Measurements from ENCODE around the gene PPM1L.

Gene PPM1L

GRCh38 chr3:160909917-160910316 lies 153.9 kb downstream of the PPM1L start:
- Histone ChIP-seq H3K9me2 (ENCODE audit: low read depth, low read length) (no peaks in the 10 kb centered on the region), H3K9ac (ENCODE audit: low read length) (no peak overlapping the region), H3F3A (ENCODE audit: insufficient read depth, low read length) (no peaks in the 10 kb centered on the region), H3K4me2 (ENCODE audit: low read length) (no peak overlapping the region), H3K27me3 (ENCODE audit: insufficient read depth, low read length) (no peaks in the 10 kb centered on the region), H3K9me3 (ENCODE audit: low read length) (no peaks in the 10 kb centered on the region), H3K27ac (ENCODE audit: low read depth, low read length, poor library complexity, severe bottlenecking) (no peak overlapping the region), H2AFZ (ENCODE audit: low read length) (no peak overlapping the region), H3K4me1 (ENCODE audit: insufficient read depth, low read length, severe bottlenecking) (no peaks in the 10 kb centered on the region), H3K4me3 (ENCODE audit: low read depth, low read length, poor library complexity, severe bottlenecking) (no peak overlapping the region), H3K36me3 (ENCODE audit: insufficient read depth, low read length) (no peaks in the 10 kb centered on the region), H4K20me1 (ENCODE audit: insufficient read depth, low read length) (no peaks in the 10 kb centered on the region), H3K79me2 (ENCODE audit: insufficient read depth, low read length) (no peaks in the 10 kb centered on the region)
- TF ChIP-seq EZH2 (IDR thresholded peaks at IDR 0.05; ENCODE audit: borderline replicate concordance, low read length) (no peak), CTCF (IDR thresholded peaks at IDR 0.05; ENCODE audit: low read length) (no peak)

DNA sequence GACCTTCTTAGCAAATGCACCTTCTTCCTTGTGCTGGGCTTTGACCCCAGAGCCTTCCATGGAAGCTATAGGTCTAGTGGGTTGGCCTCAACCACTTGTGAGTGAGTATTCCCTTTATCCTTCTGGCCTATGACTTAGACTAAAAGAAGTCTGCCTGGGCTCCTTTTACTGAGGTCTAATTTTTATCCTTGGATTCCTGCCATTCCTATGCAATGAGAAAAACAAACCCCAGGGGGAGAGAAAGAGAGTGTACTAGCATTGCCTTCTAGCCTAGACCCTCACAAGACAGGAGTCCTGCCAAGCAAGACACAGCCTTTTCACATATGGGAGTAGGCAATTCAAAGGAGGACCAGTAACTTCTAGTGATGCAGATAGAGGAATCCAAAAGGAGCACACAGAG lies 155.4 kb downstream of the PPM1L start:
- no peak overlapping the region for H2AFZ ChIP-seq (ENCODE audit: low read length)
- no peak overlapping the region for H3K27ac ChIP-seq (ENCODE audit: low read depth, low read length, poor library complexity, severe bottlenecking)
- H3K9me2 ChIP-seq (ENCODE audit: low read depth, low read length): no peaks in the 10 kb centered on the region
- H3K4me3 ChIP-seq (ENCODE audit: low read depth, low read length, poor library complexity, severe bottlenecking): no peak overlapping the region
- no peaks in the 10 kb centered on the region for H3K9me3 ChIP-seq (ENCODE audit: low read length)
- no peaks in the 10 kb centered on the region for H3K36me3 ChIP-seq (ENCODE audit: insufficient read depth, low read length)
- no peak for TF ChIP-seq EZH2 (IDR thresholded peaks at IDR 0.05; ENCODE audit: borderline replicate concordance, low read length)
- no peak for TF ChIP-seq CTCF (IDR thresholded peaks at IDR 0.05; ENCODE audit: low read length)
- H3F3A ChIP-seq (ENCODE audit: insufficient read depth, low read length): no peaks in the 10 kb centered on the region
- no peaks in the 10 kb centered on the region for H3K79me2 ChIP-seq (ENCODE audit: insufficient read depth, low read length)
- H4K20me1 ChIP-seq (ENCODE audit: insufficient read depth, low read length): no peaks in the 10 kb centered on the region
- H3K4me1 ChIP-seq (ENCODE audit: insufficient read depth, low read length, severe bottlenecking): no peaks in the 10 kb centered on the region
- H3K27me3 ChIP-seq (ENCODE audit: insufficient read depth, low read length): no peaks in the 10 kb centered on the region
- H3K9ac ChIP-seq (ENCODE audit: low read length): no peak overlapping the region
- no peak overlapping the region for H3K4me2 ChIP-seq (ENCODE audit: low read length)

DNA sequence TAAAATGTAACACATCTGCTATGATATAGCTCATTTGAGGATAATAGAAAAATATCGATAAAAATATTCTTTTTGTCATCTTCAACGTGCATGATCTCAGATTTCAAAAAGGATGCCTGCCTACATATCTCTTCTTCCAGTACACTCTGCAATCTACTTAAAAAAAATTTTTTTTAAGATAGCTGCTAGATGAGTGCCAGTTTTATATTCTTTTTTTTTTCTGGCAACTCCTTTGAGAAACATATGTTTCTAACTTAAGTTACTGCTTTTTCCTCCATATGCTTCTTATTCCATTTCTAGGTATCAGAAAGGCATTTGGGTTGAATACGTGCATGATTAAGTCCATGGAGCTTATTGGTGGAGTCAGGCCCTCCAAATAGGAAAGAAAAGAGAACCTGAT lies 160.4 kb downstream of the PPM1L start:
- Histone ChIP-seq H3K36me3 (ENCODE audit: insufficient read depth, low read length) (no peaks in the 10 kb centered on the region), H3K4me2 (ENCODE audit: low read length) (no peak overlapping the region), H3K9me3 (ENCODE audit: low read length) (no peaks in the 10 kb centered on the region), H3K4me1 (ENCODE audit: insufficient read depth, low read length, severe bottlenecking) (no peaks in the 10 kb centered on the region), H3K9ac (ENCODE audit: low read length) (no peak overlapping the region), H3K9me2 (ENCODE audit: low read depth, low read length) (no peaks in the 10 kb centered on the region), H3K79me2 (ENCODE audit: insufficient read depth, low read length) (no peaks in the 10 kb centered on the region), H3K27me3 (ENCODE audit: insufficient read depth, low read length) (no peaks in the 10 kb centered on the region), H4K20me1 (ENCODE audit: insufficient read depth, low read length) (no peaks in the 10 kb centered on the region), H3K4me3 (ENCODE audit: low read depth, low read length, poor library complexity, severe bottlenecking) (no peak overlapping the region), H3K27ac (ENCODE audit: low read depth, low read length, poor library complexity, severe bottlenecking) (no peak overlapping the region), H3F3A (ENCODE audit: insufficient read depth, low read length) (no peaks in the 10 kb centered on the region), H2AFZ (ENCODE audit: low read length) (no peak overlapping the region)
- TF ChIP-seq CTCF (IDR thresholded peaks at IDR 0.05; ENCODE audit: low read length) (no peak), EZH2 (IDR thresholded peaks at IDR 0.05; ENCODE audit: borderline replicate concordance, low read length) (no peak)
